Neural progenitor cell (in vitro differentiated cells): ENCODE results near the gene PROZ. TPM values are rescaled to one million over a fixed set of nuclear protein-coding genes. Genes with fewer than 3 reads are reported as not detected.

Experiments used
- DNase-seq: peaks from one replicate; pipeline ENCODE4 v3.0.0-alpha.2; 2016; ENCODE audit warnings: low spot score
- H2AFZ ChIP-seq: fragments of 200-600 bp; sonication (generic); replicated peaks from 2 replicates; pipeline ENCODE4 v1.6.1; 2016; ENCODE audit warnings: antibody characterized with exemption
- H3F3A ChIP-seq: fragments of 200-600 bp; sonication (generic); 2 replicates; pipeline ENCODE4 v1.6.1; 2016; ENCODE audit warnings: antibody characterized with exemption, low read depth
- H3K27ac ChIP-seq: fragments of 200-600 bp; sonication (generic); 2 replicates; pipeline ENCODE4 v1.5.1; 2016; ENCODE audit warnings: mild to moderate bottlenecking
- H3K27me3 ChIP-seq: fragments of 200-600 bp; sonication (generic); 2 replicates; pipeline ENCODE4 v1.6.1; 2016; ENCODE audit warnings: mild to moderate bottlenecking, moderate library complexity
- H3K36me3 ChIP-seq: fragments of 200-600 bp; sonication (generic); 2 replicates; pipeline ENCODE4 v1.5.1; 2016
- H3K4me1 ChIP-seq: fragments of 200-600 bp; sonication (generic); 2 replicates; pipeline ENCODE4 v1.6.1; 2016; ENCODE audit warnings: mixed run types
- H3K4me2 ChIP-seq: fragments of 200-600 bp; sonication (generic); 2 replicates; pipeline ENCODE4 v1.6.1; 2016
- H3K4me3 ChIP-seq: fragments of 200-600 bp; sonication (generic); 2 replicates; pipeline ENCODE4 v1.5.1; 2016
- H3K79me2 ChIP-seq: fragments of 200-600 bp; sonication (generic); 2 replicates; pipeline ENCODE4 v1.6.1; 2016; ENCODE audit warnings: low read depth
- H3K9ac ChIP-seq: fragments of 200-600 bp; sonication (generic); 2 replicates; pipeline ENCODE4 v1.6.1; 2016
- H3K9me3 ChIP-seq: fragments of 200-600 bp; sonication (generic); 2 replicates; pipeline ENCODE4 v1.5.1; 2016; ENCODE audit warnings: low read depth
- H4K20me1 ChIP-seq: fragments of 200-600 bp; sonication (generic); 2 replicates; pipeline ENCODE4 v1.6.1; 2016; ENCODE audit warnings: low read depth
- H3K27ac Mint-ChIP-seq: 3 replicates; pipeline ENCODE4 v1.8.0; 2021; ENCODE audit warnings: mixed read lengths
- H3K27me3 Mint-ChIP-seq: 2 replicates; pipeline ENCODE4 v1.8.0; 2022; ENCODE audit warnings: low read depth, mild to moderate bottlenecking, inconsistent platforms, moderate library complexity, mixed read lengths; ENCODE audit not compliant: insufficient read depth
- H3K36me3 Mint-ChIP-seq: 3 replicates; pipeline ENCODE4 v1.8.0; 2021; ENCODE audit warnings: mixed read lengths
- H3K4me1 Mint-ChIP-seq: 3 replicates; pipeline ENCODE4 v1.8.0; 2021; ENCODE audit warnings: mixed read lengths
- H3K4me3 Mint-ChIP-seq: 3 replicates; pipeline ENCODE4 v1.8.0; 2021; ENCODE audit warnings: mild to moderate bottlenecking, moderate library complexity, mixed read lengths
- H3K9me3 Mint-ChIP-seq: 3 replicates; pipeline ENCODE4 v1.8.0; 2020; ENCODE audit warnings: mixed read lengths
- CTCF ChIP-seq: fragments of 200-600 bp; sonication (generic); IDR thresholded peaks from 2 replicates; pipeline ENCODE4 v1.5.1; 2017; ENCODE audit warnings: antibody characterized with exemption, mild to moderate bottlenecking
- EZH2 ChIP-seq: fragments of 200-600 bp; sonication (generic); IDR thresholded peaks from 2 replicates; pipeline ENCODE4 v1.6.1; 2017; ENCODE audit warnings: antibody characterized with exemption, mild to moderate bottlenecking, moderate library complexity
- EZH2phosphoT487 ChIP-seq: fragments of 200-600 bp; sonication (generic); IDR thresholded peaks from 2 replicates; pipeline ENCODE4 v1.6.1; 2017; ENCODE audit warnings: antibody characterized with exemption
- total RNA-seq: library from RNA; depleted of rRNA; stranded (reverse); fragments of >200 nt; gene quantifications from 2 replicates; pipeline ENCODE4 v1.2.3, GENCODE V29; 2015; ENCODE audit warnings: low replicate concordance

The PROZ gene
- total RNA-seq, 1 donor from 2014 or later, result not detected

GRCh38 chr13:113117911-113118260 lies 40.6 kb upstream of the PROZ start:
- peaks cover 12% of the 10 kb centered on the region for H3K4me1 Mint-ChIP-seq
- peaks cover 2% of the 10 kb centered on the region for H3K4me1 ChIP-seq
- no peaks in the 10 kb centered on the region for H3K9me3 ChIP-seq
- H3K27me3 Mint-ChIP-seq, result peaks cover 4% of the 10 kb centered on the region
- H3K36me3 ChIP-seq, result no peaks in the 10 kb centered on the region
- TF ChIP-seq EZH2 (no peak), EZH2phosphoT487 (no peak), CTCF (no peak)
- no peak overlapping the region for H3K27ac Mint-ChIP-seq
- H3K27ac ChIP-seq, result no peak overlapping the region
- no peaks in the 10 kb centered on the region for H3K79me2 ChIP-seq
- H3K4me3 Mint-ChIP-seq, result no peak overlapping the region
- no peak overlapping the region for H3K4me2 ChIP-seq
- no peaks in the 10 kb centered on the region for H3K36me3 Mint-ChIP-seq
- H3K27me3 ChIP-seq, result no peaks in the 10 kb centered on the region
- no peak for DNase-seq
- H2AFZ ChIP-seq, result no peak overlapping the region
- no peak overlapping the region for H3K9ac ChIP-seq
- peaks cover 9% of the 10 kb centered on the region for H3F3A ChIP-seq
- no peak overlapping the region for H3K4me3 ChIP-seq
- no peaks in the 10 kb centered on the region for H3K9me3 Mint-ChIP-seq
- no peaks in the 10 kb centered on the region for H4K20me1 ChIP-seq

- Histone ChIP-seq H2AFZ (no peak overlapping the region), H3K4me2 (no peak overlapping the region), H3K4me3 (no peak overlapping the region), H3K9ac (no peak overlapping the region), H3K27ac (no peak overlapping the region), H4K20me1 (no peaks in the 10 kb centered on the region), H3K36me3 (no peaks in the 10 kb centered on the region), H3K9me3 (no peaks in the 10 kb centered on the region), H3K79me2 (no peaks in the 10 kb centered on the region), H3K4me1 (peaks cover 8% of the 10 kb centered on the region), H3K27me3 (no peaks in the 10 kb centered on the region), H3F3A (peaks cover 9% of the 10 kb centered on the region)
- Mint-ChIP-seq H3K27me3 (peaks cover 4% of the 10 kb centered on the region), H3K4me3 (no peak overlapping the region), H3K27ac (no peak overlapping the region), H3K4me1 (peaks cover 17% of the 10 kb centered on the region), H3K9me3 (no peaks in the 10 kb centered on the region), H3K36me3 (no peaks in the 10 kb centered on the region)
- no peak for DNase-seq
- TF ChIP-seq EZH2, result no peak
- no peak for TF ChIP-seq CTCF
- TF ChIP-seq EZH2phosphoT487, result no peak
These were observed 40.0 kb upstream of the PROZ start for GRCh38 chr13:113118261-113119021.

- Mint-ChIP-seq H3K27me3 (peaks cover 4% of the 10 kb centered on the region), H3K4me1 (peaks cover 21% of the 10 kb centered on the region), H3K36me3 (no peaks in the 10 kb centered on the region), H3K27ac (peak overlapping the region; percentile 44), H3K9me3 (no peaks in the 10 kb centered on the region), H3K4me3 (no peak overlapping the region)
- H2AFZ ChIP-seq, result no peak overlapping the region
- H3K27ac ChIP-seq, result no peak overlapping the region
- DNase-seq, result no peak
- H3K79me2 ChIP-seq, result no peaks in the 10 kb centered on the region
- TF ChIP-seq EZH2phosphoT487, result no peak
- TF ChIP-seq EZH2, result no peak
- TF ChIP-seq CTCF, result no peak
- H3K4me2 ChIP-seq, result no peak overlapping the region
- H3K27me3 ChIP-seq, result no peaks in the 10 kb centered on the region
- H3K4me1 ChIP-seq, result peaks cover 10% of the 10 kb centered on the region
- H3K9me3 ChIP-seq, result no peaks in the 10 kb centered on the region
- no peaks in the 10 kb centered on the region for H3K36me3 ChIP-seq
- H3K4me3 ChIP-seq, result no peak overlapping the region
- peaks cover 9% of the 10 kb centered on the region for H3F3A ChIP-seq
- no peak overlapping the region for H3K9ac ChIP-seq
- no peaks in the 10 kb centered on the region for H4K20me1 ChIP-seq
These were observed 39.2 kb upstream of the PROZ start for GRCh38 chr13:113119166-113119821.
